ENCODE measurements around the gene JHY.

Gene JHY

GRCh38 chr11:122871302-122871701 is 11.3 kb upstream of the JHY start:
- H3K4me3 ChIP-seq (ENCODE audit: low read depth, low read length): no peak overlapping the region

- H3K4me3 ChIP-seq (ENCODE audit: low read depth, low read length): no peak overlapping the region
Measured at GRCh38 chr11:122872046-122872445, 10.5 kb upstream of the JHY start.

- no peak overlapping the region for H3K4me3 ChIP-seq (ENCODE audit: low read depth, low read length)
Measured at GRCh38 chr11:122874991-122875390, 7.6 kb upstream of the JHY start.

GRCh38 chr11:122877732-122878131 is 4.8 kb upstream of the JHY start:
- no peak overlapping the region for H3K4me3 ChIP-seq (ENCODE audit: low read depth, low read length)

- no peak overlapping the region for H3K4me3 ChIP-seq (ENCODE audit: low read depth, low read length)
Measured at GRCh38 chr11:122879785-122880184, 2.8 kb upstream of the JHY start.

GRCh38 chr11:122882857-122883645 is 492 bp downstream of the JHY start:
- H3K4me3 ChIP-seq (ENCODE audit: low read depth, low read length): peak overlapping the region; percentile 57

- peak overlapping the region; percentile 57 for H3K4me3 ChIP-seq (ENCODE audit: low read depth, low read length)
Measured at GRCh38 chr11:122883646-122883979, 1.1 kb downstream of the JHY start.

- H3K4me3 ChIP-seq (ENCODE audit: low read depth, low read length): no peak overlapping the region
Measured at GRCh38 chr11:122888162-122888561, 5.6 kb downstream of the JHY start.

- H3K4me3 ChIP-seq (ENCODE audit: low read depth, low read length): no peak overlapping the region
Measured at GRCh38 chr11:122893131-122893530, 10.6 kb downstream of the JHY start.

- H3K4me3 ChIP-seq (ENCODE audit: low read depth, low read length): no peak overlapping the region
Measured at GRCh38 chr11:122895563-122895962, 13.0 kb downstream of the JHY start.

GRCh38 chr11:122897606-122898210 is 15.1 kb downstream of the JHY start:
- H3K4me3 ChIP-seq (ENCODE audit: low read depth, low read length): no peak overlapping the region

GRCh38 chr11:122898799-122899198 is 16.2 kb downstream of the JHY start:
- no peak overlapping the region for H3K4me3 ChIP-seq (ENCODE audit: low read depth, low read length)

GRCh38 chr11:122900587-122901202 is 18.1 kb downstream of the JHY start:
- no peak overlapping the region for H3K4me3 ChIP-seq (ENCODE audit: low read depth, low read length)

- no peak overlapping the region for H3K4me3 ChIP-seq (ENCODE audit: low read depth, low read length)
Measured at GRCh38 chr11:122902951-122903350, 20.4 kb downstream of the JHY start.

GRCh38 chr11:122910775-122911174 is 28.2 kb downstream of the JHY start:
- no peak overlapping the region for H3K4me3 ChIP-seq (ENCODE audit: low read depth, low read length)

- no peak overlapping the region for H3K4me3 ChIP-seq (ENCODE audit: low read depth, low read length)
Measured at GRCh38 chr11:122917311-122917710, 34.8 kb downstream of the JHY start.

GRCh38 chr11:122918734-122919133 is 36.2 kb downstream of the JHY start:
- no peak overlapping the region for H3K4me3 ChIP-seq (ENCODE audit: low read depth, low read length)

- no peak overlapping the region for H3K4me3 ChIP-seq (ENCODE audit: low read depth, low read length)
Measured at GRCh38 chr11:122920579-122920978, 38.0 kb downstream of the JHY start.

- no peak overlapping the region for H3K4me3 ChIP-seq (ENCODE audit: low read depth, low read length)
Measured at GRCh38 chr11:122922893-122923292, 40.3 kb downstream of the JHY start.

GRCh38 chr11:122923302-122923701 is 40.7 kb downstream of the JHY start:
- H3K4me3 ChIP-seq (ENCODE audit: low read depth, low read length): no peak overlapping the region

GRCh38 chr11:122931510-122931909 is 49.0 kb downstream of the JHY start:
- H3K4me3 ChIP-seq (ENCODE audit: low read depth, low read length): no peak overlapping the region

- H3K4me3 ChIP-seq (ENCODE audit: low read depth, low read length): no peak overlapping the region
Measured at GRCh38 chr11:122933416-122933815, 50.9 kb downstream of the JHY start.

All from iPS-11a (cell line).